Endothelial cell (in vitro differentiated cells): ENCODE results near the gene SIX2. TPM values are rescaled to one million over a fixed set of nuclear protein-coding genes. Genes with fewer than 3 reads are reported as not detected.

ENCODE experiments used
- DNase-seq: peaks from one replicate; pipeline ENCODE4 v3.0.0; 2021; ENCODE audit warnings: low spot score
- H3K27ac Mint-ChIP-seq: one replicate; pipeline ENCODE4 v1.8.0; 2021; ENCODE audit warnings: mixed read lengths, inconsistent platforms; ENCODE audit not compliant: unreplicated experiment
- H3K27me3 Mint-ChIP-seq: one replicate; pipeline ENCODE4 v1.8.0; 2021; ENCODE audit warnings: mild to moderate bottlenecking, moderate library complexity, mixed read lengths, inconsistent platforms; ENCODE audit not compliant: unreplicated experiment
- H3K36me3 Mint-ChIP-seq: one replicate; pipeline ENCODE4 v1.8.0; 2021; ENCODE audit warnings: mild to moderate bottlenecking, low read depth, mixed read lengths, inconsistent platforms; ENCODE audit not compliant: unreplicated experiment
- H3K4me1 Mint-ChIP-seq: one replicate; pipeline ENCODE4 v1.8.0; 2021; ENCODE audit warnings: mild to moderate bottlenecking, mixed read lengths, inconsistent platforms; ENCODE audit not compliant: unreplicated experiment
- H3K4me3 Mint-ChIP-seq: one replicate; pipeline ENCODE4 v1.8.0; 2021; ENCODE audit warnings: mild to moderate bottlenecking, mixed read lengths, inconsistent platforms; ENCODE audit not compliant: unreplicated experiment
- H3K9me3 Mint-ChIP-seq: one replicate; pipeline ENCODE4 v1.8.0; 2021; ENCODE audit warnings: mixed read lengths, inconsistent platforms; ENCODE audit not compliant: unreplicated experiment
- CTCF ChIP-seq: fragments of 200-600 bp; sonication (generic); IDR thresholded peaks from one replicate; pipeline ENCODE4 v1.5.0; 2021; ENCODE audit warnings: antibody characterized with exemption; ENCODE audit not compliant: unreplicated experiment
- total RNA-seq: library from RNA; stranded (reverse); fragmentation: NEBNext Ultra II Directional; extraction: Animal tissue kit (Norgen Biotek cat#: 25700); gene quantifications from one replicate; pipeline ENCODE4 v1.2.1, GENCODE V29; 2021; ENCODE audit not compliant: unreplicated experiment

The SIX2 gene
- total RNA-seq, 1 donor from 2014 or later = 2.0 TPM

GRCh38 chr2:44980751-44981713 is 28.2 kb downstream of the SIX2 start:
- Mint-ChIP-seq H3K27me3 (peaks cover 2% of the 10 kb centered on the region), H3K9me3 (no peaks in the 10 kb centered on the region), H3K4me1 (no peaks in the 10 kb centered on the region), H3K27ac (no peak overlapping the region), H3K36me3 (no peaks in the 10 kb centered on the region), H3K4me3 (no peak overlapping the region)
- no peak for TF ChIP-seq CTCF
- DNase-seq = no peak

GRCh38 chr2:44979581-44979980 is 29.7 kb downstream of the SIX2 start:
- DNase-seq = no peak
- H3K9me3 Mint-ChIP-seq = no peaks in the 10 kb centered on the region
- no peak overlapping the region for H3K27ac Mint-ChIP-seq
- H3K36me3 Mint-ChIP-seq = no peaks in the 10 kb centered on the region
- no peak overlapping the region for H3K4me3 Mint-ChIP-seq
- no peak for TF ChIP-seq CTCF
- peaks cover 2% of the 10 kb centered on the region for H3K27me3 Mint-ChIP-seq
- H3K4me1 Mint-ChIP-seq = no peaks in the 10 kb centered on the region

GRCh38 chr2:44975571-44976450 is 33.4 kb downstream of the SIX2 start:
- no peaks in the 10 kb centered on the region for H3K9me3 Mint-ChIP-seq
- no peak overlapping the region for H3K27ac Mint-ChIP-seq
- peaks cover 11% of the 10 kb centered on the region for H3K4me1 Mint-ChIP-seq
- H3K36me3 Mint-ChIP-seq = no peaks in the 10 kb centered on the region
- no peak for TF ChIP-seq CTCF
- H3K27me3 Mint-ChIP-seq = peaks cover 2% of the 10 kb centered on the region
- no peak for DNase-seq
- H3K4me3 Mint-ChIP-seq = no peak overlapping the region

- peaks cover 3% of the 10 kb centered on the region for H3K27me3 Mint-ChIP-seq
- H3K9me3 Mint-ChIP-seq = no peaks in the 10 kb centered on the region
- no peak overlapping the region for H3K4me3 Mint-ChIP-seq
- peak; percentile 60 for DNase-seq
- peak; percentile 55 for TF ChIP-seq CTCF
- peaks cover 16% of the 10 kb centered on the region for H3K4me1 Mint-ChIP-seq
- no peaks in the 10 kb centered on the region for H3K36me3 Mint-ChIP-seq
- H3K27ac Mint-ChIP-seq = no peak overlapping the region
Measured at GRCh38 chr2:44974064-44974715, 35.1 kb downstream of the SIX2 start.
